Measurements from ENCODE around the gene ADGRV1. TPM values are rescaled to one million over a fixed set of nuclear protein-coding genes. Genes with fewer than 3 reads are reported as not detected.

Gene ADGRV1
- total RNA-seq, 1 donor from 2014 or later, result not detected

GRCh38 chr5:90941002-90941720 lies 382.6 kb downstream of the ADGRV1 start:
- Histone ChIP-seq H3K4me1 (peaks cover 5% of the 10 kb centered on the region), H3K4me3 (no peak overlapping the region), H3K9me3 (replicated peaks) (no peaks in the 10 kb centered on the region), H3K27me3 (ENCODE audit: low read depth) (no peaks in the 10 kb centered on the region), H3K36me3 (no peaks in the 10 kb centered on the region), H3K27ac (replicated peaks) (no peak overlapping the region)
- intact Hi-C loops (cut with micrococcal nuclease), result no loop called here
- no peak for DNase-seq
- TF ChIP-seq CTCF (IDR thresholded peaks at IDR 0.05; ENCODE audit: borderline replicate concordance), result no peak

GRCh38 chr5:90944116-90944515 lies 385.5 kb downstream of the ADGRV1 start:
- Histone ChIP-seq H3K27me3 (ENCODE audit: low read depth) (no peaks in the 10 kb centered on the region), H3K9me3 (replicated peaks) (no peaks in the 10 kb centered on the region), H3K27ac (replicated peaks) (no peak overlapping the region), H3K4me1 (peaks cover 5% of the 10 kb centered on the region), H3K4me3 (no peak overlapping the region), H3K36me3 (no peaks in the 10 kb centered on the region)
- no peak for DNase-seq
- no peak for TF ChIP-seq CTCF (IDR thresholded peaks at IDR 0.05; ENCODE audit: borderline replicate concordance)
- intact Hi-C loops (cut with micrococcal nuclease), result no loop called here

GRCh38 chr5:90947667-90948066 lies 389.1 kb downstream of the ADGRV1 start:
- Histone ChIP-seq H3K9me3 (replicated peaks) (no peaks in the 10 kb centered on the region), H3K4me3 (no peak overlapping the region), H3K4me1 (no peaks in the 10 kb centered on the region), H3K36me3 (no peaks in the 10 kb centered on the region), H3K27ac (replicated peaks) (no peak overlapping the region), H3K27me3 (ENCODE audit: low read depth) (no peaks in the 10 kb centered on the region)
- intact Hi-C loops (cut with micrococcal nuclease), result no loop called here
- no peak for TF ChIP-seq CTCF (IDR thresholded peaks at IDR 0.05; ENCODE audit: borderline replicate concordance)
- no peak for DNase-seq

- H3K4me3 ChIP-seq, result no peak overlapping the region
- no peaks in the 10 kb centered on the region for H3K9me3 ChIP-seq (replicated peaks)
- intact Hi-C loops (cut with micrococcal nuclease), result no loop called here
Measured at GRCh38 chr5:90948969-90949368, 390.4 kb downstream of the ADGRV1 start.

GRCh38 chr5:90949469-90950358 lies 391.1 kb downstream of the ADGRV1 start:
- intact Hi-C loops (cut with micrococcal nuclease), result no loop called here

More at GRCh38 chr5:90948969-90949368, 390.4 kb downstream of the ADGRV1 start:
- Histone ChIP-seq H3K4me1 (no peaks in the 10 kb centered on the region), H3K27ac (replicated peaks) (no peak overlapping the region), H3K27me3 (ENCODE audit: low read depth) (no peaks in the 10 kb centered on the region), H3K36me3 (no peaks in the 10 kb centered on the region)
- DNase-seq, result no peak
- TF ChIP-seq CTCF (IDR thresholded peaks at IDR 0.05; ENCODE audit: borderline replicate concordance), result no peak

More at GRCh38 chr5:90949469-90950358, 391.1 kb downstream of the ADGRV1 start:
- no peak for DNase-seq
- H3K27me3 ChIP-seq (ENCODE audit: low read depth), result no peaks in the 10 kb centered on the region
- H3K27ac ChIP-seq (replicated peaks), result no peak overlapping the region
- TF ChIP-seq CTCF (IDR thresholded peaks at IDR 0.05; ENCODE audit: borderline replicate concordance), result no peak
- H3K4me1 ChIP-seq, result no peaks in the 10 kb centered on the region
- no peak overlapping the region for H3K4me3 ChIP-seq
- H3K36me3 ChIP-seq, result no peaks in the 10 kb centered on the region
- no peaks in the 10 kb centered on the region for H3K9me3 ChIP-seq (replicated peaks)

Measured in left ventricle myocardium inferior (tissue), 1 donor.